DND-41 (cell line): ENCODE data around the gene MACROD1.

Source experiments
- CTCF ChIP-seq: IDR thresholded peaks from 2 replicates; pipeline ENCODE4 v1.5.1; 2012; ENCODE audit warnings: borderline replicate concordance, low read length, moderate library complexity, mild to moderate bottlenecking; ENCODE audit not compliant: poor library complexity, severe bottlenecking; ENCODE audit errors: extremely low read depth
- EZH2 ChIP-seq: IDR thresholded peaks from 3 replicates; pipeline ENCODE4 v1.6.1; 2012; ENCODE audit warnings: borderline replicate concordance, low read depth, mild to moderate bottlenecking, moderate library complexity, low read length, inconsistent platforms; ENCODE audit not compliant: severe bottlenecking

- TF ChIP-seq CTCF = no peak
- TF ChIP-seq EZH2 = no peak
Measured at GRCh38 chr11:64042301-64042700, 123.6 kb downstream of the MACROD1 start.
